Right lobe of liver (tissue), 6 donors: ENCODE results near the gene SH3GLB1. TPM values are rescaled to one million over a fixed set of nuclear protein-coding genes. Genes with fewer than 3 reads are reported as not detected.

Experiments
- ATAC-seq, 4 donors: fragments of 200-7000 bp; cut with Tn5 transposase; one replicate each; pipeline ENCODE4 v1.9.1; 2020; ENCODE audit warnings: mild to moderate bottlenecking in 4 of 4, moderate library complexity in 4 of 4
- DNase-seq, 3 donors: peaks; one replicate each; pipeline ENCODE4 v3.0.0-alpha.2; 2020
- H3K27ac ChIP-seq, 3 donors: fragments of 200-600 bp; one replicate each; pipeline ENCODE4 v1.8.0; 2022
- H3K27me3 ChIP-seq, 2 donors: fragments of 200-600 bp; one replicate each; pipeline ENCODE4 v1.8.0; 2022
- H3K36me3 ChIP-seq, 4 donors: fragments of 200-600 bp; sonication (generic) in 1 of 4; one replicate each; pipeline versions ENCODE4 v1.5.1 to v1.8.0; 2017 to 2022; ENCODE audit warnings: control low read depth in 1 of 4
- H3K4me1 ChIP-seq, 4 donors: fragments of 200-600 bp; sonication (generic) in 1 of 4; one replicate each; pipeline versions ENCODE4 v1.5.1 to v1.8.0; 2017 to 2022; ENCODE audit warnings: control low read depth in 1 of 4
- H3K4me3 ChIP-seq, 3 donors: fragments of 200-600 bp; one replicate each; pipeline ENCODE4 v1.8.0; 2022
- H3K9me3 ChIP-seq, 4 donors: fragments of 200-600 bp; sonication (generic) in 1 of 4; one replicate each; pipeline versions ENCODE4 v1.5.1 to v1.8.0; 2017 to 2022; ENCODE audit warnings: control low read depth in 1 of 4
- CTCF ChIP-seq, 4 donors: fragments of 200-600 bp in 3 of 4; fragments of 450-650 bp in 1 of 4; IDR thresholded peaks; one replicate each; pipeline versions ENCODE4 v1.5.1 to v1.8.0; 2016 to 2022; ENCODE audit warnings: antibody characterized with exemption in 4 of 4, mild to moderate bottlenecking in 2 of 4
- POLR2A ChIP-seq: fragments of 450-650 bp; IDR thresholded peaks from one replicate; pipeline ENCODE4 v1.6.1; 2017; ENCODE audit warnings: antibody characterized with exemption, mild to moderate bottlenecking
- WGBS: methylation state at CpG from one replicate; pipeline ENCODE4 v1.1.6; 2018; ENCODE audit warnings: low coverage, low lambda C conversion rate; ENCODE audit not compliant: insufficient coverage; ENCODE audit errors: missing lambda C conversion rate; 5-methylcytosine and 5-hydroxymethylcytosine counted together
- intact Hi-C, 2 donors: fragments of 100-400 bp; cut with DNase I; formaldehyde crosslinking; loops; one replicate each; pipeline versions ENCODE4 v1.11.2 to v1.14.1; 2022
- total RNA-seq, 6 experiments: library from RNA; depleted of rRNA in 2 of 6; stranded (reverse); fragments of >200 nt in 2 of 6; fragmentation: NEBNext Ultra II Directional in 3 of 6; extraction: Animal tissue kit (Norgen Biotek cat#: 25700) in 3 of 6; gene quantifications; one replicate each; pipeline versions ENCODE4 v1.1.0 to v1.2.4, GENCODE V29; 2016 to 2023
- donor health status: DM: no; HTN: yes; CAD: no.
- donor health status: DM: no; HTN: no; CAD: no.
- donor health status: DM: no; HTN: no; CAD: no.
- donor health status: DM: no; HTN: yes; CAD: no.
- donor health status: DM: no; HTN: yes; CAD: no.

SH3GLB1 gene
- total RNA-seq, 6 experiments from 2014 or later: 23.8 to 47.5 (median 29.1) TPM

- peak overlapping the region in 1 of 3 donors; percentile 32 for H3K27ac ChIP-seq
- intact Hi-C loops: no loop called here
- DNase-seq (no peak), ATAC-seq (peak in 2 of 4 donors; percentile 6 to 17)
- 54% methylated on average over 5 of the region's 5 CpGs for WGBS
- no peaks in the 10 kb centered on the region for H3K9me3 ChIP-seq
- no peaks in the 10 kb centered on the region for H3K4me1 ChIP-seq
- TF ChIP-seq CTCF (IDR thresholded peaks at IDR 0.05): no peak
- no peak for TF ChIP-seq POLR2A
- no peaks in the 10 kb centered on the region for H3K36me3 ChIP-seq
- H3K27me3 ChIP-seq: no peaks in the 10 kb centered on the region
- H3K4me3 ChIP-seq: no peak overlapping the region
Observed at GRCh38 chr1:86773341-86774288, 69.2 kb downstream of the SH3GLB1 start.

GRCh38 chr1:86774305-86775295 lies 70.2 kb downstream of the SH3GLB1 start:
- peak; percentile 21 for TF ChIP-seq POLR2A
- no peak for TF ChIP-seq CTCF (IDR thresholded peaks at IDR 0.05)
- Histone ChIP-seq H3K36me3 (no peaks in the 10 kb centered on the region), H3K27ac (peak overlapping the region in 1 of 3 donors; percentile 32), H3K4me1 (no peaks in the 10 kb centered on the region), H3K9me3 (no peaks in the 10 kb centered on the region), H3K27me3 (no peaks in the 10 kb centered on the region), H3K4me3 (no peak overlapping the region)
- DNase-seq: peak; percentile 56 to 60 (median 59)
- intact Hi-C loops: no loop called here
- peak; percentile 80 to 91 (median 85) for ATAC-seq
- 26% methylated on average over 9 of the region's 11 CpGs for WGBS

GRCh38 chr1:86775395-86775794 lies 71.0 kb downstream of the SH3GLB1 start:
- Histone ChIP-seq H3K27me3 (no peaks in the 10 kb centered on the region), H3K36me3 (no peaks in the 10 kb centered on the region), H3K9me3 (no peaks in the 10 kb centered on the region), H3K4me3 (no peak overlapping the region), H3K27ac (no peak overlapping the region), H3K4me1 (no peaks in the 10 kb centered on the region)
- no peak for DNase-seq
- 27% methylated on average over 1 of the region's 1 CpG for WGBS
- TF ChIP-seq POLR2A (no peak), CTCF (IDR thresholded peaks at IDR 0.05) (no peak)
- intact Hi-C loops: no loop called here
- no peak for ATAC-seq

GRCh38 chr1:86776108-86776507 lies 71.7 kb downstream of the SH3GLB1 start:
- Histone ChIP-seq H3K4me1 (no peaks in the 10 kb centered on the region), H3K9me3 (no peaks in the 10 kb centered on the region), H3K36me3 (no peaks in the 10 kb centered on the region), H3K27me3 (no peaks in the 10 kb centered on the region), H3K27ac (no peak overlapping the region), H3K4me3 (no peak overlapping the region)
- ATAC-seq: no peak
- intact Hi-C loops: no loop called here
- WGBS: 60% methylated on average over 2 of the region's 2 CpGs
- no peak for DNase-seq
- TF ChIP-seq CTCF (IDR thresholded peaks at IDR 0.05) (no peak), POLR2A (no peak)
